Tibial nerve (tissue), 4 donors: ENCODE measurements around the gene IGFBP2.

ENCODE experiments used
- EP300 ChIP-seq, 2 donors: sonication (generic); formaldehyde crosslinking; IDR thresholded peaks; one replicate each; pipeline ENCODE4 v1.6.1; 2017; ENCODE audit warnings: antibody characterized with exemption in 2 of 2, mild to moderate bottlenecking in 1 of 2
- POLR2A ChIP-seq, 2 donors: fragments of 450-650 bp; IDR thresholded peaks; one replicate each; pipeline ENCODE4 v1.6.1; 2017; ENCODE audit warnings: antibody characterized with exemption in 2 of 2, mild to moderate bottlenecking in 2 of 2, moderate library complexity in 2 of 2
- TF ChIP-seq, protein P1 (sequence below), 5 experiments: fragments of 200-600 bp in 3 of 5; fragments of 450-650 bp in 2 of 5; sonication (generic) in 3 of 5; IDR thresholded peaks; one replicate each; pipeline ENCODE4 v1.5.1; 2016 to 2019; ENCODE audit warnings: antibody characterized with exemption in 5 of 5, mild to moderate bottlenecking in 3 of 5, moderate library complexity in 2 of 5

DNA sequence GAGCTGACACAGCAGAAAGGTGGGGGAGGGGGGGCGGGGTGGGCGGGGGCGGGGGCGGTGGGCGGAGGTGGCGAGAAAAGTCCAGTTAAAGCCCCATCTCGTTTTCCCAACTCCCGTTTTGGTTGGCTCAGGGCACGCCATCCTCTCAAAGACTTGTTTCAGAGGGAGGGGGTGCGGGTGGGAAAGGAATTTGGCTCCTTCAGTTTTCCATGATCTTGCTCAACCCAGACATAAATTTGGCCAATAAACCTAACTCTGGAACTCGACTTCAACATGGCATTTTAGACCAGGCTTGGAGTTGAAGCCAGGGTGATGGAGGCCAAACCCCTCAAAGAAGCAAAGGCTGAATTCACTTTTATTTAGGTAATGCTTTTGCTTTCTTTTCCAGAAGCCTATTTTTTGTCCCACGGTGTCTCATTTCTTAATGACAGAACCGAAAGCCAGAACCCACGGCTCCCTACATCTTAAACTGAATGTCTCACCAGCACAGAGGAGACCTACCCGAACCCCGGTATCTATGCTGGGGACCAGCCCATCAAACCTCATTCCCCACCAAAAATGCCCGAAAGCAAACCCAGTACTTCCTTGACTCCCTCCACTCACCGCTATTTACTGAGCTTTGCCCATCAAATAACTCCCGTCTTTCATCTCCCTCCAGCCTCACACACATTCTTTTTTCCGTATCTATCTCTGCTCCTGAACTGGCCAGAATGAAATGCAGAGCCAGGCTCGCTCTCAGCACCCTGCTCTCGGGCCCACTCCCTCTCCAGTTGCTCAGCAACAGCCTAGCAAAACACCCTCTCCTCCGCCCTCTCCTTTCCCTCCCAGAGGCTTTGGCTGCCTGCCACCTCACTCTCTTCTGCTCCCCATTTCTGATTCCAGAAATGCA, 57.9 kb downstream of the IGFBP2 start:
- TF ChIP-seq POLR2A (IDR thresholded peaks at IDR 0.05) (peak in 1 of 2 donors; percentile 38), EP300 (IDR thresholded peaks at IDR 0.05) (peak in 1 of 2 donors; percentile 58)
- TF ChIP-seq, protein P1, sequence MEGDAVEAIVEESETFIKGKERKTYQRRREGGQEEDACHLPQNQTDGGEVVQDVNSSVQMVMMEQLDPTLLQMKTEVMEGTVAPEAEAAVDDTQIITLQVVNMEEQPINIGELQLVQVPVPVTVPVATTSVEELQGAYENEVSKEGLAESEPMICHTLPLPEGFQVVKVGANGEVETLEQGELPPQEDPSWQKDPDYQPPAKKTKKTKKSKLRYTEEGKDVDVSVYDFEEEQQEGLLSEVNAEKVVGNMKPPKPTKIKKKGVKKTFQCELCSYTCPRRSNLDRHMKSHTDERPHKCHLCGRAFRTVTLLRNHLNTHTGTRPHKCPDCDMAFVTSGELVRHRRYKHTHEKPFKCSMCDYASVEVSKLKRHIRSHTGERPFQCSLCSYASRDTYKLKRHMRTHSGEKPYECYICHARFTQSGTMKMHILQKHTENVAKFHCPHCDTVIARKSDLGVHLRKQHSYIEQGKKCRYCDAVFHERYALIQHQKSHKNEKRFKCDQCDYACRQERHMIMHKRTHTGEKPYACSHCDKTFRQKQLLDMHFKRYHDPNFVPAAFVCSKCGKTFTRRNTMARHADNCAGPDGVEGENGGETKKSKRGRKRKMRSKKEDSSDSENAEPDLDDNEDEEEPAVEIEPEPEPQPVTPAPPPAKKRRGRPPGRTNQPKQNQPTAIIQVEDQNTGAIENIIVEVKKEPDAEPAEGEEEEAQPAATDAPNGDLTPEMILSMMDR (IDR thresholded peaks at IDR 0.05) = no peak
